Trophoblast cell (in vitro differentiated cells and primary cell): ENCODE measurements around the gene LCA5L.
"Not testable (repeated sequence)": the region's sequence is repeated elsewhere in the genome, so short reads cannot be mapped to it uniquely, and the experiment has no call there.

Experiments
- DNase-seq, 2 donors: peaks; one replicate each; pipeline ENCODE4 v3.0.0-alpha.2; 2016
- H2AFZ ChIP-seq: 2 replicates; pipeline ENCODE4 v1.6.1; 2013; ENCODE audit warnings: low read length, moderate library complexity, mild to moderate bottlenecking; ENCODE audit not compliant: insufficient read depth, poor library complexity
- H2AK5ac ChIP-seq: 2 replicates; pipeline ENCODE4 v1.6.1; 2013; ENCODE audit warnings: mild to moderate bottlenecking, low read length
- H2BK120ac ChIP-seq: 2 replicates; pipeline ENCODE4 v1.6.1; 2013; ENCODE audit warnings: low read length, mild to moderate bottlenecking, moderate library complexity; ENCODE audit not compliant: insufficient read depth, poor library complexity
- H2BK12ac ChIP-seq: 2 replicates; pipeline ENCODE4 v1.6.1; 2013; ENCODE audit warnings: mild to moderate bottlenecking, low read length, moderate library complexity
- H2BK5ac ChIP-seq: 2 replicates; pipeline ENCODE4 v1.6.1; 2013; ENCODE audit warnings: low read length, low read depth, moderate library complexity, mild to moderate bottlenecking; ENCODE audit not compliant: poor library complexity
- H3K14ac ChIP-seq: 2 replicates; pipeline ENCODE4 v1.6.1; 2013; ENCODE audit warnings: mild to moderate bottlenecking, low read length
- H3K18ac ChIP-seq: 2 replicates; pipeline ENCODE4 v1.6.1; 2013; ENCODE audit warnings: mild to moderate bottlenecking, low read length
- H3K23ac ChIP-seq: 2 replicates; pipeline ENCODE4 v1.6.1; 2013; ENCODE audit warnings: low read length
- H3K27ac ChIP-seq: 2 replicates; pipeline ENCODE4 v1.5.1; 2013; ENCODE audit warnings: low read depth, mild to moderate bottlenecking, inconsistent platforms, low read length, moderate library complexity
- H3K27me3 ChIP-seq: 2 replicates; pipeline ENCODE4 v1.6.1; 2013; ENCODE audit warnings: inconsistent platforms, mild to moderate bottlenecking, low read length, moderate library complexity; ENCODE audit not compliant: insufficient read depth
- H3K36me3 ChIP-seq, 2 experiments: 1 replicate in 1 of 2; 2 replicates in 1 of 2; pipeline ENCODE4 v1.6.1; 2013; ENCODE audit warnings: low read length in 2 of 2, mild to moderate bottlenecking in 2 of 2, moderate library complexity in 1 of 2; ENCODE audit not compliant: insufficient read depth in 2 of 2, control insufficient read depth in 1 of 2
- H3K4ac ChIP-seq: 2 replicates; pipeline ENCODE4 v1.6.1; 2013; ENCODE audit warnings: low read depth, mild to moderate bottlenecking, low read length, moderate library complexity
- H3K4me1 ChIP-seq, 2 experiments: 1 replicate in 1 of 2; 2 replicates in 1 of 2; pipeline ENCODE4 v1.6.1; 2013; ENCODE audit warnings: low read length in 2 of 2, mild to moderate bottlenecking in 2 of 2, moderate library complexity in 1 of 2; ENCODE audit not compliant: insufficient read depth in 2 of 2, control insufficient read depth in 1 of 2
- H3K4me2 ChIP-seq: 2 replicates; pipeline ENCODE4 v1.6.1; 2013; ENCODE audit warnings: inconsistent platforms, mild to moderate bottlenecking, low read length, moderate library complexity
- H3K4me3 ChIP-seq: 2 replicates; pipeline ENCODE4 v1.5.1; 2013; ENCODE audit warnings: mild to moderate bottlenecking, low read depth, low read length, inconsistent platforms
- H3K79me1 ChIP-seq: one replicate; pipeline ENCODE4 v1.6.1; 2013; ENCODE audit warnings: low read length
- H3K79me2 ChIP-seq: 2 replicates; pipeline ENCODE4 v1.6.1; 2013; ENCODE audit warnings: low read length, mild to moderate bottlenecking; ENCODE audit not compliant: control insufficient read depth, insufficient read depth, poor library complexity
- H3K9ac ChIP-seq: 2 replicates; pipeline ENCODE4 v1.6.1; 2013; ENCODE audit warnings: mild to moderate bottlenecking, low read length
- H3K9me3 ChIP-seq: 2 replicates; pipeline ENCODE4 v1.6.1; 2013; ENCODE audit warnings: low read depth, mild to moderate bottlenecking, control low read depth, inconsistent platforms, low read length; ENCODE audit not compliant: insufficient read depth
- H4K12ac ChIP-seq: 2 replicates; pipeline ENCODE4 v1.6.1; 2013; ENCODE audit warnings: low read depth, mild to moderate bottlenecking, low read length, moderate library complexity
- H4K8ac ChIP-seq: 2 replicates; pipeline ENCODE4 v1.6.1; 2013; ENCODE audit warnings: low read depth, mild to moderate bottlenecking, low read length, moderate library complexity
- H4K91ac ChIP-seq: one replicate; pipeline ENCODE4 v1.6.1; 2013; ENCODE audit warnings: low read depth, mild to moderate bottlenecking, low read length, moderate library complexity
- WGBS: extraction: QIAGEN DNeasy Blood & Tissue Kit; methylation state at CpG from one replicate; pipeline ENCODE4 v1.1.7; 2013; ENCODE audit warnings: missing lambda C conversion rate; ENCODE audit not compliant: insufficient read length, insufficient coverage; ENCODE audit errors: extremely low coverage; 5-methylcytosine and 5-hydroxymethylcytosine counted together

The LCA5L gene

GRCh38 chr21:39430016-39430415, 15.6 kb downstream of the LCA5L start:
- no peak overlapping the region for H2AFZ ChIP-seq
- H4K91ac ChIP-seq = no peak overlapping the region
- H3K36me3 ChIP-seq = no peaks in the 10 kb centered on the region
- H3K4ac ChIP-seq = no peak overlapping the region
- no peak overlapping the region for H3K4me3 ChIP-seq
- H3K27ac ChIP-seq = no peak overlapping the region
- no peaks in the 10 kb centered on the region for H3K79me2 ChIP-seq
- no peak overlapping the region for H2BK5ac ChIP-seq
- H2BK12ac ChIP-seq = no peak overlapping the region
- DNase-seq = no peak
- H2AK5ac ChIP-seq = no peak overlapping the region
- no peak overlapping the region for H3K18ac ChIP-seq
- H4K8ac ChIP-seq = no peak overlapping the region
- H3K4me2 ChIP-seq = no peak overlapping the region
- H4K12ac ChIP-seq = no peak overlapping the region
- H3K4me1 ChIP-seq = peaks cover 0 to 5% of the 10 kb centered on the region in 2 experiments
- H3K14ac ChIP-seq = no peak overlapping the region
- H3K23ac ChIP-seq = no peak overlapping the region
- H3K9me3 ChIP-seq = no peaks in the 10 kb centered on the region
- no peaks in the 10 kb centered on the region for H3K27me3 ChIP-seq
- WGBS = no CpG with 5 or more reads among the region's 3 CpGs
- H3K9ac ChIP-seq = no peak overlapping the region
- no peaks in the 10 kb centered on the region for H3K79me1 ChIP-seq
- H2BK120ac ChIP-seq = no peak overlapping the region

GRCh38 chr21:39429445-39429844, 16.1 kb downstream of the LCA5L start:
- H3K18ac ChIP-seq = no peak overlapping the region
- no peak overlapping the region for H2AFZ ChIP-seq
- no peak overlapping the region for H3K4me2 ChIP-seq
- DNase-seq = no peak
- no peaks in the 10 kb centered on the region for H3K36me3 ChIP-seq
- H3K9ac ChIP-seq = no peak overlapping the region
- no peak overlapping the region for H2AK5ac ChIP-seq
- H3K14ac ChIP-seq = no peak overlapping the region
- no peak overlapping the region for H2BK12ac ChIP-seq
- H4K12ac ChIP-seq = no peak overlapping the region
- no peaks in the 10 kb centered on the region for H3K9me3 ChIP-seq
- H4K91ac ChIP-seq = no peak overlapping the region
- H2BK5ac ChIP-seq = no peak overlapping the region
- no peak overlapping the region for H3K4me3 ChIP-seq
- no peaks in the 10 kb centered on the region for H3K79me2 ChIP-seq
- H2BK120ac ChIP-seq = no peak overlapping the region
- H4K8ac ChIP-seq = no peak overlapping the region
- no CpG with 5 or more reads among the region's 2 CpGs for WGBS
- no peak overlapping the region for H3K27ac ChIP-seq
- H3K23ac ChIP-seq = no peak overlapping the region
- no peaks in the 10 kb centered on the region for H3K79me1 ChIP-seq
- H3K4me1 ChIP-seq = peaks cover 0 to 5% of the 10 kb centered on the region in 2 experiments
- no peaks in the 10 kb centered on the region for H3K27me3 ChIP-seq
- H3K4ac ChIP-seq = no peak overlapping the region

DNA sequence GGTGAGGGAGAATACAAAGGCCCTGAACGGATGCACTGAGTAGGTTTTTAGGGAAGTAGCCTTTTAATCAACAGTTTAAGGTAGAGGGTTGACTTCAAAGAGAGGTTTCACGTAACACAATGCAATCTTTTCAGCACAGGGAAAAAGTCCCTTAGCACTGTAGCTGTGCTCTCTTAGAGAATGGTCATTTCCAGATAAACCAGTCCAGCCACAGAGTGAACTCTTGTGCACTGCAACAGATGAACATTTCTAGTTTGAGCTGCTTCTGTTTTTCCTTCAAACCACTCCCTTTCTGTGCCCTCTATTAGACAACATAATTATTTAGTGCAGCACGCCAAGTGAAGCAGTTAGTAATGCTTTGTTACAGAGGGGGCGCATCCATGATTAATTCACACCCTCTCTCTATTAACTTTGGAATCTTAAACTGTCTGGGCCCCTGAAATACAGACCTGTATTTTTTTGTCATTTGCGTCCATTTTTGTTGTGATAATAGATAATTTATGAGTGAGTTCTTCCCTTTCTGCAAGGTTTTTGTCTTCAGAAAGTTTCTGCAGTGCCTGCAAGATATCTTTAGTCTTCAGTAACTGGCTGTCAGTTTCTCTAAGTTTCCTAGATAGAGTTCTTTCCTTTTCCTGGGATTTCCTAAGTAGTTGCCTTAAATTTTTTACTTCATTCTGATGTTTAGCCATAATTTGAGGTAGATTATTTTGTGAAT, 22.9 kb downstream of the LCA5L start:
- Histone ChIP-seq H3K79me2 (no peaks in the 10 kb centered on the region), H3K27me3 (no peaks in the 10 kb centered on the region), H3K36me3 (no peaks in the 10 kb centered on the region), H2BK120ac (no peak overlapping the region), H3K18ac (no peak overlapping the region), H3K27ac (no peak overlapping the region), H2BK5ac (no peak overlapping the region), H3K79me1 (no peaks in the 10 kb centered on the region), H3K14ac (no peak overlapping the region), H2AFZ (no peak overlapping the region), H3K4me1 (no peaks in the 10 kb centered on the region), H4K8ac (no peak overlapping the region), H3K9me3 (no peaks in the 10 kb centered on the region), H4K91ac (no peak overlapping the region), H4K12ac (no peak overlapping the region), H3K23ac (no peak overlapping the region), H2BK12ac (no peak overlapping the region), H3K4ac (no peak overlapping the region), H2AK5ac (no peak overlapping the region), H3K4me2 (no peak overlapping the region), H3K9ac (no peak overlapping the region), H3K4me3 (no peak overlapping the region)
- no CpG with 5 or more reads among the region's 5 CpGs for WGBS
- peak in 1 of 2 donors; percentile 5 for DNase-seq

GRCh38 chr21:39419204-39419603, 26.4 kb downstream of the LCA5L start:
- H3K79me1 ChIP-seq, H2AK5ac ChIP-seq, H3K27me3 ChIP-seq, H3K4me1 ChIP-seq, DNase-seq, H3K4ac ChIP-seq, H4K12ac ChIP-seq, H3K79me2 ChIP-seq, H3K36me3 ChIP-seq, H2AFZ ChIP-seq, H4K8ac ChIP-seq, H2BK5ac ChIP-seq, H2BK12ac ChIP-seq, H3K27ac ChIP-seq, H2BK120ac ChIP-seq, H3K18ac ChIP-seq, H3K9me3 ChIP-seq, H3K23ac ChIP-seq, H4K91ac ChIP-seq, H3K4me3 ChIP-seq, H3K14ac ChIP-seq, H3K9ac ChIP-seq, H3K4me2 ChIP-seq: not testable (repeated sequence)
- no CpG with 5 or more reads among the region's 5 CpGs for WGBS
